GM19099 (cell line): ENCODE results near the gene OLFM1.

Experiments used
- POLR2A ChIP-seq: IDR thresholded peaks from 3 replicates; pipeline ENCODE4 v1.6.1; 2011; ENCODE audit warnings: low read depth; ENCODE audit not compliant: insufficient read length; ENCODE audit errors: extremely low read depth

OLFM1 gene

GRCh38 chr9:135123126-135123772, 35.8 kb downstream of the OLFM1 start:
- TF ChIP-seq POLR2A, result no peak

GRCh38 chr9:135123773-135124134, 36.3 kb downstream of the OLFM1 start:
- TF ChIP-seq POLR2A, result no peak

DNA sequence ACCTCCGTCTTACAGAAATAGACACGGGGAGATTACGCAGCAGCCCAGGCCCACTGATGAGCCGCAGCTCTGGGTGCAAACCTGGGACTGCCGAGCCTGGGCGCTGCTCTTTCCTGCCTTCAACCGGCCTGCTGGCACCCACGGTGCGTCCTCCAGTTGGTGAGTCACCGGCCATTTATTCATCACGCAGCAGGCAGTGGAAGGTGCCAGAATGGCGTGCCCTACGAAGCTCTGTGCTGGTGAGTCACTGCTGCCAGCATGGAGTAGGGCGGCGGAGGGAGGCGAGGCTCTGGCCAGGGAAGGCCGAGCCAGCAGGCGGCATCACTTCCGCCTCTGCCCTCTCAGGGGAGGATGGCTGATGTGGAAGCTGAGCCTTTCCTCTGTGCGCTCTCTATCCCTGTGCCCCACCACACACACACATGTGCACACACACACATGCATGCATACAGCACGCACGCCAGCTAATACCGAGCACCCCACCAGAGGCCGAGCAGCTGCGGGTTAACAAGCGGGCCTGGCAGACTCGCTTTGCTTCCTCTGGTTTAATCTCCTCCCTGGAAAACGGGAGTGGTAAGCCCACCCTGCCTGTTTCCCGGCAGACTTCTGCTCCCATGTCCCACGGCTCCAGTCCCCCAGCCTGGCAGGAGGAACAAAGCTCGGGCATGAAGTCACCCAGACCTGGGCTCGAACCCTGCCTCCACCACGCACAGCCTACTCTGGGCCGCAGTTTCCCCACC, 39.2 kb downstream of the OLFM1 start:
- no peak for TF ChIP-seq POLR2A

- no peak for TF ChIP-seq POLR2A
Observed at GRCh38 chr9:135127718-135128670, 40.5 kb downstream of the OLFM1 start.

GRCh38 chr9:135129137-135129695, 41.7 kb downstream of the OLFM1 start:
- TF ChIP-seq POLR2A, result no peak

- TF ChIP-seq POLR2A, result no peak
Observed at GRCh38 chr9:135130207-135130976, 42.9 kb downstream of the OLFM1 start.

DNA sequence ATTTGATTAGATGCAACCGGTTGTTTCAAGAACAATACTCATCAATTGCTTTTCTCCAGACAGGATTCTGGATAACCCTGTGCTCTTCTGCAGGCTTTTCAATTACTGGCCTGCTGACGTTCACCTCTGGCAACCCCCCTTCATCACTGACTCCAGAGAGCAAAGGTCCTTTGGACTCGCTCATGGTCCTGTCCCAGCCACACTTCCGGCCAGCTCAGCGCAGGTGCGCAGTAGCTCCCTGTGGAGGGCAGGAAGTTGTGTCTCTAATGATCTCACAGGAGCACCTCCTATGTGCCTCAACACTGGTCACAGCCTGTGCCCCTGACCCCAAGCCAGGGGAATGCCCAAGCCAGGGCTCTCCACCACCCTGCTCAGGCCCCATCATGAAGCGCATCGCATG, 44.0 kb downstream of the OLFM1 start:
- no peak for TF ChIP-seq POLR2A

DNA sequence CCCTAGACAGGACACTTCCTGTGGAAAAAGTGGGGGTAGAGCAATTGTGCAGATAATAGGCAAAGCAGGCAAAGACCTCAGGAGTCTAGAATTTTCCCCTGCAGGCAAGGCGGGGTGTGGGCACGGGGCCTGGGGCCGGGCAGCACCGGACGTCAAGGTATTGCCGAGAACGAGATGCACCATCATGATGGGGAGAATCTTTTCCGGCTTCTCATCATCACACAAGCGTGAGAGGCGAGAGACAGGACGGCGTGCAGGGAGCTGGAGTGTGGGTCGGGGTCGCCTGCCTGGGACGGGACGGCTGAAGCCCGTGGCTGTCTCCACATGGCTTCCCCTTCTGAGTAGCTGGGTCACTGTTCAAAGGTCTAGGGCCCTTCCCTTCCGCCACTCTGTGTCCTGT, 44.5 kb downstream of the OLFM1 start:
- TF ChIP-seq POLR2A, result no peak

- no peak for TF ChIP-seq POLR2A
Observed at GRCh38 chr9:135134268-135135022, 47.0 kb downstream of the OLFM1 start.

DNA sequence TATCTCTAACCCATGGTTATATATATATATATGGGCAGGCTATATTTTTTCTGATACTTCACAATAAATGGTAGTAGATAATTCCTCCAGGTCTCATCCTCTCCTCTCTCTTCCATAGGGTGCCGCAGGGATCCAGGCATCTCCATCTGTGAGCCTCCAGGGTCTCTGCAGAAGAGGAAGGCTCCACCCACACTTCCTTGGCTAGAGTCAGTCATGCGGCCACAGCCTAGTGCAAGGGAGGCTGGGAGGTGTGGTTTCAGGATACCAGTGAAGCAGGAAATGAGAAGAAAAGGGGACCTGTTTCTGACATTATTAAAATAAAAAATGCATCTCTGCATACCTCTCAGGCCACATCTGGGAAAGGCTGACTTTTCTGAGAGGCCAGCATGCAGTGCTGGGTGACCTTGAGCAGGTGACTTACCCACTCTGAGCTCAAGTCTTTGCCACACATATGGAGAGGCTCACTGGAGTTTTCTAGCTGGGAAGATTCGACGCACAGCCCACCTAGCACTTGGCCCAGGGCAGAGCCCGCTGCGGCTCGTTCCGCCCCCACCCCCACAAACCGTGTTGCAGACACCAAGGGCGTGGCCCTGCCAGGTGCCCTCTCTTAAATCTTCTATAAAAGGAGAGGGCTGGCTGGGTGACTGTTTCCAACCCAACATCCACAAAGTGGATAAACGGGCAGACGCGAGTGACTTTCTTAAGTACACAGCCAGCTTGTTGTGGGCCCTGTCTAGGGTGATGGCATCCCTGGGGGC, 47.9 kb downstream of the OLFM1 start:
- TF ChIP-seq POLR2A, result no peak

- no peak for TF ChIP-seq POLR2A
Observed at GRCh38 chr9:135135929-135136315, 48.5 kb downstream of the OLFM1 start.

GRCh38 chr9:135136481-135136880, 49.0 kb downstream of the OLFM1 start:
- no peak for TF ChIP-seq POLR2A
